ENCODE data around the gene CLCN6. TPM values are rescaled to one million over a fixed set of nuclear protein-coding genes. Genes with fewer than 3 reads are reported as not detected.

Gene CLCN6
- total and polyA plus RNA-seq, 2 experiments from 2014 or later = 14.1 to 23.6 TPM

DNA sequence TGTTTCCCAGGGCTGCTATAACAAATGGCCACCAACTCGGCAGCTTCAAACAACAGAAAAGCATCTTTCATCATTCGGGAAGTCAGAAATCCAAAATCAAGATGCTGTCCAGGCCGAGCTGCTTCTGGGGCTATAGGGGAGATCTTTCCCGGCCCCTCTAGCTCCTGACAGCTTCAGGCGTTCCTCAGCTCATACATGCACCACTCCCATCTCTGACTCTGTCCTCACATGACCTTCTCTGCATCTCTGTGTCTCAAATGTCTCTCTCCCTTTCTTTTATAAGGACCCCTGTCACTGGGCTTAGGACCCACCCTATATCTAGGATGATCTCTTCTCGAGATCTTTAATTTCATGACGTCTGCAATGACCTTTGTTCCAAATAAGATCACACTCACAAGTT is 66.6 kb downstream of the CLCN6 start:
- TF ChIP-seq EZH2phosphoT487 (IDR thresholded peaks at IDR 0.05; ENCODE audit: low read depth, severe bottlenecking, unreplicated experiment) = no peak
- TF ChIP-seq EZH2 (IDR thresholded peaks at IDR 0.05; ENCODE audit: borderline replicate concordance) = no peak
- TF ChIP-seq, protein P1, sequence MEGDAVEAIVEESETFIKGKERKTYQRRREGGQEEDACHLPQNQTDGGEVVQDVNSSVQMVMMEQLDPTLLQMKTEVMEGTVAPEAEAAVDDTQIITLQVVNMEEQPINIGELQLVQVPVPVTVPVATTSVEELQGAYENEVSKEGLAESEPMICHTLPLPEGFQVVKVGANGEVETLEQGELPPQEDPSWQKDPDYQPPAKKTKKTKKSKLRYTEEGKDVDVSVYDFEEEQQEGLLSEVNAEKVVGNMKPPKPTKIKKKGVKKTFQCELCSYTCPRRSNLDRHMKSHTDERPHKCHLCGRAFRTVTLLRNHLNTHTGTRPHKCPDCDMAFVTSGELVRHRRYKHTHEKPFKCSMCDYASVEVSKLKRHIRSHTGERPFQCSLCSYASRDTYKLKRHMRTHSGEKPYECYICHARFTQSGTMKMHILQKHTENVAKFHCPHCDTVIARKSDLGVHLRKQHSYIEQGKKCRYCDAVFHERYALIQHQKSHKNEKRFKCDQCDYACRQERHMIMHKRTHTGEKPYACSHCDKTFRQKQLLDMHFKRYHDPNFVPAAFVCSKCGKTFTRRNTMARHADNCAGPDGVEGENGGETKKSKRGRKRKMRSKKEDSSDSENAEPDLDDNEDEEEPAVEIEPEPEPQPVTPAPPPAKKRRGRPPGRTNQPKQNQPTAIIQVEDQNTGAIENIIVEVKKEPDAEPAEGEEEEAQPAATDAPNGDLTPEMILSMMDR (IDR thresholded peaks at IDR 0.05; ENCODE audit: poor library complexity) = no peak
- Histone ChIP-seq H3K79me2 (no peaks in the 10 kb centered on the region), H2AFZ (no peak overlapping the region), H3K27me3 (peaks cover 5% of the 10 kb centered on the region), H4K20me1 (ENCODE audit: insufficient read depth, poor library complexity, severe bottlenecking) (no peaks in the 10 kb centered on the region), H3K27ac (no peak overlapping the region), H3K9me2 (replicated peaks; ENCODE audit: insufficient read depth) (no peaks in the 10 kb centered on the region), H3K4me2 (no peak overlapping the region), H3K4me1 (ENCODE audit: insufficient read depth) (no peaks in the 10 kb centered on the region), H3K4me3 (no peak overlapping the region), H3K36me3 (replicated peaks; ENCODE audit: insufficient read depth, low read depth) (no peaks in the 10 kb centered on the region), H3K9me3 (ENCODE audit: low read depth) (no peaks in the 10 kb centered on the region)
- 71% methylated on average over 7 of the region's 7 CpGs for WGBS (ENCODE audit: low lambda C conversion rate, missing lambda C conversion rate)
- no peak for DNase-seq (ENCODE audit: low spot score)

DNA sequence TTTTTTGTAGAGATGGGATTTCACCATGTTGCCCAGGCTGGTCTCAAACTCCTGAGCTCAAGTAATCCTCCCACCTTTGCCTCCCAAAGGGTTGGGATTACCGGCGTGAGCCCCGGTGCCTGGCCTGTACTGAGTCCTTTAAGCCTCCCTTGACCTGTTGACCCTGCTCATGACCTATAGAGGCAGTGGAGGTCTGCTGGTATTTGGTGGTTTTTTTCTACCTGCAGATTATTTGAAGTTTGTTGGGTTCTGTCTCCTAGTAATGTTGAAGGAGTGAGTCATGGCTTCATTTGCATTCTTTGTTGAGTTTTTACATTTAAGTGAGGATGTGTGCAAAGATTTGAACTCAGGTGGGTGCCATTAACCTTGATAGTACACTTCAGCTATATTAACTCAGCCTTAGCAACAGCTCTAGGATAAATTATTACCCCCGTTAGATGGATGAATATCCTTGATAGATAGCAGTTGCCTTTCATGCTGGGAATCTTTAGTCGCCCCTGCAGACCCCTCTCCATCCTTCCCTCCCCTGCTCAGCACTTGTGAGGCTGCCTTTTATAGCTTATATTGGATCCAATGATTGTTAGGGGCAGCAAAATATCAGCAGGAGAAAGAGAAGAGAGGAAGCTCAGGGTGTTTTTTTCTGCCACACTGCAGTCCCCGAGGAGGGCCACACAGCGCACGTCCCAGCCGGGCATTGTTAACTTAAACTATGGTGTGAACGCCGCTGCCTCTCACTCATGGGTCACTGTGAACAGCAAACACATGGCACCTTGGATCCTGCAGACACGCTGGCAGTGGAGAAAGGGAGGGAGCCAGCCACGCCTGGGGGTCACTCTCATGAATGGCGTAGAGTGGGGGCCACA is 67.6 kb downstream of the CLCN6 start:
- Histone ChIP-seq H3K27ac (no peak overlapping the region), H2AFZ (no peak overlapping the region), H3K4me3 (no peak overlapping the region), H3K9me3 (ENCODE audit: low read depth) (no peaks in the 10 kb centered on the region), H3K79me2 (no peaks in the 10 kb centered on the region), H3K4me2 (no peak overlapping the region), H3K4me1 (ENCODE audit: insufficient read depth) (no peaks in the 10 kb centered on the region), H3K27me3 (peaks cover under 1% of the 10 kb centered on the region), H4K20me1 (ENCODE audit: insufficient read depth, poor library complexity, severe bottlenecking) (no peaks in the 10 kb centered on the region), H3K9me2 (replicated peaks; ENCODE audit: insufficient read depth) (no peaks in the 10 kb centered on the region), H3K36me3 (replicated peaks; ENCODE audit: insufficient read depth, low read depth) (no peaks in the 10 kb centered on the region)
- DNase-seq (ENCODE audit: low spot score) = no peak
- WGBS (ENCODE audit: low lambda C conversion rate, missing lambda C conversion rate) = 70% methylated on average over 14 of the region's 14 CpGs
- TF ChIP-seq EZH2phosphoT487 (IDR thresholded peaks at IDR 0.05; ENCODE audit: low read depth, severe bottlenecking, unreplicated experiment) = no peak
- TF ChIP-seq EZH2 (IDR thresholded peaks at IDR 0.05; ENCODE audit: borderline replicate concordance) = no peak
- TF ChIP-seq, protein P1 (IDR thresholded peaks at IDR 0.05; ENCODE audit: poor library complexity) = no peak

DNA sequence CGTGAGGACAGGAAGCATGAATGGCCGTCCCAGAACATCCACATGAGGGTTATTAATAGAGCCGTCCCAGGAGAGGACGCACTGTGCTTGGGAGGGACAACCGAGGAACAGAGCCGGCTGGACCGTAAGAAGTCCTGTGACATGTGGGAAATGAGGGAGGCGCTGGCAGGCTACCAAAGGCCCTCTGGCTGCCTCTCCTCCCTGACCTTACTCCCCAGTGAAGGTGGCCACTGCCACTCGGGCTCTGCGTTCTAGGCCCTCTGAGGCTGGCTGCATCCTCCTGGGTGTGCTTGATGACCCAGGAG is 68.2 kb downstream of the CLCN6 start:
- TF ChIP-seq, protein P1 (IDR thresholded peaks at IDR 0.05; ENCODE audit: poor library complexity) = no peak
- no peak for TF ChIP-seq EZH2phosphoT487 (IDR thresholded peaks at IDR 0.05; ENCODE audit: low read depth, severe bottlenecking, unreplicated experiment)
- no peak for TF ChIP-seq EZH2 (IDR thresholded peaks at IDR 0.05; ENCODE audit: borderline replicate concordance)
- H4K20me1 ChIP-seq (ENCODE audit: insufficient read depth, poor library complexity, severe bottlenecking) = no peaks in the 10 kb centered on the region
- H3K9me2 ChIP-seq (replicated peaks; ENCODE audit: insufficient read depth) = no peaks in the 10 kb centered on the region
- H3K36me3 ChIP-seq (replicated peaks; ENCODE audit: insufficient read depth, low read depth) = no peaks in the 10 kb centered on the region
- no peaks in the 10 kb centered on the region for H3K4me1 ChIP-seq (ENCODE audit: insufficient read depth)
- H2AFZ ChIP-seq = no peak overlapping the region
- H3K79me2 ChIP-seq = no peaks in the 10 kb centered on the region
- no peak overlapping the region for H3K4me3 ChIP-seq
- WGBS (ENCODE audit: low lambda C conversion rate, missing lambda C conversion rate) = 87% methylated on average over 10 of the region's 10 CpGs
- DNase-seq (ENCODE audit: low spot score) = no peak
- no peaks in the 10 kb centered on the region for H3K9me3 ChIP-seq (ENCODE audit: low read depth)
- H3K4me2 ChIP-seq = no peak overlapping the region
- no peak overlapping the region for H3K27ac ChIP-seq
- no peaks in the 10 kb centered on the region for H3K27me3 ChIP-seq
